HEK293 (cell line): ENCODE measurements around the gene PAQR6.
A peak's percentile ranks its signal among the peaks of the same experiment; 100 is the strongest.

Experiments used
- MEIS1 ChIP-seq: sonication (generic); formaldehyde crosslinking; IDR thresholded peaks from 2 replicates; pipeline ENCODE4 v1.8.1; 2022; ENCODE audit warnings: missing genetic modification reagents, mild to moderate bottlenecking, borderline replicate concordance
- ZBTB44 ChIP-seq: fragments of 450-650 bp; IDR thresholded peaks from 2 replicates; pipeline ENCODE4 v1.5.1; 2018; ENCODE audit warnings: missing biosample characterization, mild to moderate bottlenecking, missing genetic modification characterization
- ZBTB48 ChIP-seq: fragments of 450-650 bp; formaldehyde crosslinking; IDR thresholded peaks from 2 replicates; pipeline ENCODE4 v1.5.1; 2016; ENCODE audit warnings: missing biosample characterization, missing genetic modification characterization
- ZFP41 ChIP-seq: fragments of 450-650 bp; formaldehyde crosslinking; IDR thresholded peaks from 2 replicates; pipeline ENCODE4 v1.5.1; 2016; ENCODE audit warnings: missing biosample characterization, missing genetic modification characterization, borderline replicate concordance
- TF ChIP-seq, protein P1 (sequence below): fragments of 450-650 bp; formaldehyde crosslinking; IDR thresholded peaks from 2 replicates; pipeline ENCODE4 v1.5.1; 2016; ENCODE audit warnings: missing biosample characterization, missing genetic modification characterization
- TF ChIP-seq, protein P2 (sequence below): fragments of 450-650 bp; formaldehyde crosslinking; IDR thresholded peaks from 2 replicates; pipeline ENCODE4 v1.5.1; 2016; ENCODE audit warnings: missing biosample characterization, missing genetic modification characterization, low read depth

DNA sequence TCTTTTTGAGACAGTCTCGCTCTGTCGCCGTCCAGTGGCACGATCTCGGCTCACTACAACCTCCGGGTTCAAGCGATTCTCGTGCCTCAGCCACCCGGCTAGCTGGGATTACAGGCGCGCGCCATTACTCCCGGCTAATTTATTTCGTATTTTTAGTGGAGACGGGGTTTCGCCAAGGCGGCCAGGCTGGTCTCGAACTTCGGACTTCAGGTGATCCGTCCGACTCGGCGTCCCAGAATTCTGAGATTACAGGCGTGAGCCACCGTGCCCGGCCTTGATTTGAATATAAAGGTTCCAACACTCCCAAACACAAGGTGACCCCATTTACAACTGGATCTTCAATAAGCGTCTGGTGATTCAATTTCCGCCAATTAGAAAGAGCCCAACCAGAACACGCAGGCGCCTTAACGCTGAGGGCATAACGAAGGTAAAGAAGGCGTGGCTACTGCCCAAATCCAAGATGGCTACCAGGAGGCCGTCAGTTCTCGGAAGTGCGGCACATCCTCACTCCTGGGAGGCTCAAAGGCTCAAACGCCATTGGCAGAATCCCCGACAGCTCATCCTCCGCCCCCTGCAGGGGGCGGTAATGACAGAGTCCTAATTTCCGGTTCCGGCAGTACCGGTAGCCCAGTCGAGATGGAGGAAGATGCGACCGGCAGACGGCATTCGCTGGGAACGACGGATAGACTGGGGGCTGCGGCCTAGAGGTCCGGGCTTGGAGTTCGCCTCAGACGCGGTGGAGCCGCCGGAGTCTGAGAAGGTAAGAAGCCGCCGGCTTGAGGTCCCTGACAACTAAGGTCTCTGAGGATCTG is 54.2 kb downstream of the PAQR6 start, which contains the start of gene SLC25A44:
- TF ChIP-seq, protein P1, sequence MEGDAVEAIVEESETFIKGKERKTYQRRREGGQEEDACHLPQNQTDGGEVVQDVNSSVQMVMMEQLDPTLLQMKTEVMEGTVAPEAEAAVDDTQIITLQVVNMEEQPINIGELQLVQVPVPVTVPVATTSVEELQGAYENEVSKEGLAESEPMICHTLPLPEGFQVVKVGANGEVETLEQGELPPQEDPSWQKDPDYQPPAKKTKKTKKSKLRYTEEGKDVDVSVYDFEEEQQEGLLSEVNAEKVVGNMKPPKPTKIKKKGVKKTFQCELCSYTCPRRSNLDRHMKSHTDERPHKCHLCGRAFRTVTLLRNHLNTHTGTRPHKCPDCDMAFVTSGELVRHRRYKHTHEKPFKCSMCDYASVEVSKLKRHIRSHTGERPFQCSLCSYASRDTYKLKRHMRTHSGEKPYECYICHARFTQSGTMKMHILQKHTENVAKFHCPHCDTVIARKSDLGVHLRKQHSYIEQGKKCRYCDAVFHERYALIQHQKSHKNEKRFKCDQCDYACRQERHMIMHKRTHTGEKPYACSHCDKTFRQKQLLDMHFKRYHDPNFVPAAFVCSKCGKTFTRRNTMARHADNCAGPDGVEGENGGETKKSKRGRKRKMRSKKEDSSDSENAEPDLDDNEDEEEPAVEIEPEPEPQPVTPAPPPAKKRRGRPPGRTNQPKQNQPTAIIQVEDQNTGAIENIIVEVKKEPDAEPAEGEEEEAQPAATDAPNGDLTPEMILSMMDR (tag by site-specific recombination) = peak; percentile 80
- TF ChIP-seq ZFP41 (no peak), ZBTB48 (tag by site-specific recombination) (no peak), MEIS1 (CRISPR knock-in tag) (no peak), ZBTB44 (tag by site-specific recombination) (no peak)
- TF ChIP-seq, protein P2, sequence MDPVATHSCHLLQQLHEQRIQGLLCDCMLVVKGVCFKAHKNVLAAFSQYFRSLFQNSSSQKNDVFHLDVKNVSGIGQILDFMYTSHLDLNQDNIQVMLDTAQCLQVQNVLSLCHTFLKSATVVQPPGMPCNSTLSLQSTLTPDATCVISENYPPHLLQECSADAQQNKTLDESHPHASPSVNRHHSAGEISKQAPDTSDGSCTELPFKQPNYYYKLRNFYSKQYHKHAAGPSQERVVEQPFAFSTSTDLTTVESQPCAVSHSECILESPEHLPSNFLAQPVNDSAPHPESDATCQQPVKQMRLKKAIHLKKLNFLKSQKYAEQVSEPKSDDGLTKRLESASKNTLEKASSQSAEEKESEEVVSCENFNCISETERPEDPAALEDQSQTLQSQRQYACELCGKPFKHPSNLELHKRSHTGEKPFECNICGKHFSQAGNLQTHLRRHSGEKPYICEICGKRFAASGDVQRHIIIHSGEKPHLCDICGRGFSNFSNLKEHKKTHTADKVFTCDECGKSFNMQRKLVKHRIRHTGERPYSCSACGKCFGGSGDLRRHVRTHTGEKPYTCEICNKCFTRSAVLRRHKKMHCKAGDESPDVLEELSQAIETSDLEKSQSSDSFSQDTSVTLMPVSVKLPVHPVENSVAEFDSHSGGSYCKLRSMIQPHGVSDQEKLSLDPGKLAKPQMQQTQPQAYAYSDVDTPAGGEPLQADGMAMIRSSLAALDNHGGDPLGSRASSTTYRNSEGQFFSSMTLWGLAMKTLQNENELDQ (tag by site-specific recombination) = no peak
